ENCODE measurements around the gene AKAP13. TPM values are rescaled to one million over a fixed set of nuclear protein-coding genes. Genes with fewer than 3 reads are reported as not detected.

AKAP13 gene
- polyA plus RNA-seq, 1 donor from 2014 or later = 10.0 TPM

GRCh38 chr15:85498471-85498870 lies 118.1 kb downstream of the AKAP13 start:
- Histone ChIP-seq H4K20me1 (ENCODE audit: insufficient read depth) (no peaks in the 10 kb centered on the region), H3K27me3 (ENCODE audit: insufficient read depth, low read depth, low read length) (no peaks in the 10 kb centered on the region), H3K79me2 (replicated peaks; ENCODE audit: insufficient read depth, low read length) (no peaks in the 10 kb centered on the region), H3K4me2 (ENCODE audit: low read length) (no peak overlapping the region), H3K4me3 (ENCODE audit: low read length) (no peak overlapping the region), H3K27ac (ENCODE audit: low read length) (no peak overlapping the region), H3K9ac (ENCODE audit: low read length) (no peak overlapping the region), H2AFZ (ENCODE audit: low read depth, low read length) (no peak overlapping the region), H3K9me3 (ENCODE audit: low read length) (no peaks in the 10 kb centered on the region), H3K36me3 (ENCODE audit: insufficient read depth, low read length) (no peaks in the 10 kb centered on the region), H3K9me2 (ENCODE audit: insufficient read depth, low read length) (no peaks in the 10 kb centered on the region), H3F3A (ENCODE audit: insufficient read depth, low read length, poor library complexity, severe bottlenecking) (no peaks in the 10 kb centered on the region)
- no peak for TF ChIP-seq POLR2AphosphoS5 (IDR thresholded peaks at IDR 0.05)

GRCh38 chr15:85499371-85499887 lies 119.0 kb downstream of the AKAP13 start:
- H3K9ac ChIP-seq (ENCODE audit: low read length) = peak overlapping the region; percentile 8
- H3K79me2 ChIP-seq (replicated peaks; ENCODE audit: insufficient read depth, low read length) = no peaks in the 10 kb centered on the region
- no peak overlapping the region for H2AFZ ChIP-seq (ENCODE audit: low read depth, low read length)
- no peaks in the 10 kb centered on the region for H3K9me3 ChIP-seq (ENCODE audit: low read length)
- no peaks in the 10 kb centered on the region for H3K27me3 ChIP-seq (ENCODE audit: insufficient read depth, low read depth, low read length)
- no peaks in the 10 kb centered on the region for H3K9me2 ChIP-seq (ENCODE audit: insufficient read depth, low read length)
- H3F3A ChIP-seq (ENCODE audit: insufficient read depth, low read length, poor library complexity, severe bottlenecking) = no peaks in the 10 kb centered on the region
- peak overlapping the region; percentile 36 for H3K4me3 ChIP-seq (ENCODE audit: low read length)
- H3K4me2 ChIP-seq (ENCODE audit: low read length) = peak overlapping the region; percentile 13
- TF ChIP-seq POLR2AphosphoS5 (IDR thresholded peaks at IDR 0.05) = peak; percentile 35
- TF ChIP-seq EZH2 (IDR thresholded peaks at IDR 0.05; ENCODE audit: borderline replicate concordance, insufficient read depth, low read length, poor library complexity, severe bottlenecking) = no peak
- TF ChIP-seq REST (IDR thresholded peaks at IDR 0.05; ENCODE audit: borderline replicate concordance) = peak; percentile 24
- no peaks in the 10 kb centered on the region for H4K20me1 ChIP-seq (ENCODE audit: insufficient read depth)
- no peaks in the 10 kb centered on the region for H3K36me3 ChIP-seq (ENCODE audit: insufficient read depth, low read length)
- H3K27ac ChIP-seq (ENCODE audit: low read length) = peak overlapping the region; percentile 69

- Histone ChIP-seq H3K27me3 (ENCODE audit: insufficient read depth, low read depth, low read length) (no peaks in the 10 kb centered on the region), H3K4me3 (ENCODE audit: low read length) (peak overlapping the region; percentile 36), H3K79me2 (replicated peaks; ENCODE audit: insufficient read depth, low read length) (no peaks in the 10 kb centered on the region), H3K27ac (ENCODE audit: low read length) (peak overlapping the region; percentile 69), H3K4me2 (ENCODE audit: low read length) (peak overlapping the region; percentile 21), H2AFZ (ENCODE audit: low read depth, low read length) (no peak overlapping the region), H4K20me1 (ENCODE audit: insufficient read depth) (no peaks in the 10 kb centered on the region), H3F3A (ENCODE audit: insufficient read depth, low read length, poor library complexity, severe bottlenecking) (no peaks in the 10 kb centered on the region), H3K9me3 (ENCODE audit: low read length) (no peaks in the 10 kb centered on the region), H3K9me2 (ENCODE audit: insufficient read depth, low read length) (no peaks in the 10 kb centered on the region), H3K36me3 (ENCODE audit: insufficient read depth, low read length) (no peaks in the 10 kb centered on the region), H3K9ac (ENCODE audit: low read length) (peak overlapping the region; percentile 8)
- TF ChIP-seq RAD21 (conservative IDR thresholded peaks at IDR 0.05) = no peak
- TF ChIP-seq TAF1 (IDR thresholded peaks at IDR 0.05; ENCODE audit: low read depth) = no peak
- no peak for TF ChIP-seq POLR2AphosphoS5 (IDR thresholded peaks at IDR 0.05)
- no peak for TF ChIP-seq EP300 (conservative IDR thresholded peaks at IDR 0.05; ENCODE audit: poor library complexity, severe bottlenecking)
- TF ChIP-seq REST (IDR thresholded peaks at IDR 0.05; ENCODE audit: borderline replicate concordance) = no peak
- TF ChIP-seq SMC3 (conservative IDR thresholded peaks at IDR 0.05; ENCODE audit: poor library complexity) = no peak
Measured at GRCh38 chr15:85500060-85500708, 119.8 kb downstream of the AKAP13 start.

Data from neural cell (in vitro differentiated cells).